CD4-positive, alpha-beta T cell treated with Interleukin-4 for 1 hour (primary cell): ENCODE results near the gene ERC2.
"Not testable (repeated sequence)": the region's sequence is repeated elsewhere in the genome, so short reads cannot be mapped to it uniquely, and the experiment has no call there.

Experiments used
- DNase-seq, 2 donors: peaks; one replicate each; pipeline ENCODE4 v3.0.0-alpha.2; 2020 to 2022

Gene ERC2

GRCh38 chr3:56113908-56114307 is 354.4 kb downstream of the ERC2 start:
- DNase-seq = no peak

GRCh38 chr3:56113231-56113630 is 355.0 kb downstream of the ERC2 start:
- DNase-seq = no peak

GRCh38 chr3:56111606-56112304 is 356.5 kb downstream of the ERC2 start:
- no peak for DNase-seq

GRCh38 chr3:56110886-56111285 is 357.4 kb downstream of the ERC2 start:
- no peak for DNase-seq

GRCh38 chr3:56107157-56107556 is 361.1 kb downstream of the ERC2 start:
- no peak for DNase-seq

- DNase-seq = no peak
These were observed 366.2 kb downstream of the ERC2 start for GRCh38 chr3:56102032-56102431.

GRCh38 chr3:56101576-56101975 is 366.7 kb downstream of the ERC2 start:
- no peak for DNase-seq

- no peak for DNase-seq
These were observed 371.3 kb downstream of the ERC2 start for GRCh38 chr3:56096999-56097398.

GRCh38 chr3:56094170-56094569 is 374.1 kb downstream of the ERC2 start:
- DNase-seq = no peak

- no peak for DNase-seq
These were observed 378.5 kb downstream of the ERC2 start for GRCh38 chr3:56089739-56090138.

- DNase-seq = no peak
These were observed 380.7 kb downstream of the ERC2 start for GRCh38 chr3:56087451-56088053.

GRCh38 chr3:56086355-56086754 is 381.9 kb downstream of the ERC2 start:
- no peak for DNase-seq

- no peak for DNase-seq
These were observed 387.0 kb downstream of the ERC2 start for GRCh38 chr3:56081246-56081645.

- DNase-seq = no peak
These were observed 391.5 kb downstream of the ERC2 start for GRCh38 chr3:56076746-56077145.

- no peak for DNase-seq
These were observed 393.2 kb downstream of the ERC2 start for GRCh38 chr3:56075089-56075488.

GRCh38 chr3:56069766-56070165 is 398.5 kb downstream of the ERC2 start:
- DNase-seq = no peak

GRCh38 chr3:56066405-56066804 is 401.9 kb downstream of the ERC2 start:
- not testable (repeated sequence) for DNase-seq

GRCh38 chr3:56064684-56065083 is 403.6 kb downstream of the ERC2 start:
- no peak for DNase-seq

- DNase-seq = no peak
These were observed 407.0 kb downstream of the ERC2 start for GRCh38 chr3:56061279-56061626.

- no peak for DNase-seq
These were observed 407.6 kb downstream of the ERC2 start for GRCh38 chr3:56060521-56061278.

- no peak for DNase-seq
These were observed 408.5 kb downstream of the ERC2 start for GRCh38 chr3:56059731-56060130.

- no peak for DNase-seq
These were observed 412.3 kb downstream of the ERC2 start for GRCh38 chr3:56055951-56056350.

GRCh38 chr3:56055546-56055945 is 412.7 kb downstream of the ERC2 start:
- DNase-seq = no peak

GRCh38 chr3:56054844-56055243 is 413.4 kb downstream of the ERC2 start:
- no peak for DNase-seq
